Ishikawa (cell line): ENCODE results near the gene HSD17B13.

Experiments used
- CEBPB ChIP-seq: IDR thresholded peaks from 2 replicates; pipeline ENCODE4 v1.6.1; 2012
- EP300 ChIP-seq: IDR thresholded peaks from 2 replicates; pipeline ENCODE4 v1.6.1; 2012; ENCODE audit warnings: borderline replicate concordance
- MAX ChIP-seq: IDR thresholded peaks from 2 replicates; pipeline ENCODE4 v1.6.1; 2012
- RAD21 ChIP-seq: IDR thresholded peaks from 2 replicates; pipeline ENCODE4 v1.6.1; 2012; ENCODE audit warnings: low read depth
- REST ChIP-seq: IDR thresholded peaks from 2 replicates; pipeline ENCODE4 v1.6.1; 2012; ENCODE audit warnings: low read depth, mild to moderate bottlenecking
- TAF1 ChIP-seq: IDR thresholded peaks from 2 replicates; pipeline ENCODE4 v1.6.1; 2012; ENCODE audit warnings: low read depth, mild to moderate bottlenecking
- TEAD4 ChIP-seq: IDR thresholded peaks from 2 replicates; pipeline ENCODE4 v1.6.1; 2012

GRCh38 chr4:87359258-87359657, 36.6 kb upstream of the HSD17B13 start:
- no peak for TF ChIP-seq TEAD4
- no peak for TF ChIP-seq MAX
- TF ChIP-seq REST = no peak
- no peak for TF ChIP-seq CEBPB
- TF ChIP-seq TAF1 = no peak
- no peak for TF ChIP-seq RAD21
- TF ChIP-seq EP300 = no peak
